IMR-90 (cell line): ENCODE results near the gene ARHGAP15. TPM values are rescaled to one million over a fixed set of nuclear protein-coding genes. Genes with fewer than 3 reads are reported as not detected.

Source experiments
- ATAC-seq: fragments of 200-7000 bp; cut with Tn5 transposase; 2 replicates; pipeline ENCODE4 v1.9.1; 2020; ENCODE audit warnings: low read depth, mild to moderate bottlenecking, moderate library complexity
- BruUV-seq: library from RNA; stranded (reverse); fragments of 400-500 nt; replicated peaks from 2 replicates; lab custom pipeline; 2021; lab: Mats Ljungman, UMichigan
- CTCF ChIA-PET: fragments of 300-600 bp; formaldehyde crosslinking; extraction: SDS; loops from one replicate; lab custom pipeline; 2021; ENCODE audit warnings: antibody characterized with exemption; lab: Yijun Ruan, JAX
- POLR2A ChIA-PET: fragments of 300-600 bp; sonication (Branson Sonifier 250); formaldehyde crosslinking; loops from one replicate; lab custom pipeline; 2022; ENCODE audit warnings: antibody characterized with exemption; ENCODE audit not compliant: unreplicated experiment; lab: Charles Lee
- DNase-seq: peaks from one replicate; pipeline ENCODE4 v3.0.0; 2013
- H2AFZ ChIP-seq: replicated peaks from 2 replicates; pipeline ENCODE3; 2013; ENCODE audit warnings: low read length, mild to moderate bottlenecking; ENCODE audit not compliant: poor library complexity
- H2AK5ac ChIP-seq: 2 replicates; pipeline ENCODE4 v1.6.1; 2013; ENCODE audit warnings: low read depth, low read length, inconsistent platforms
- H2AK9ac ChIP-seq: replicated peaks from 2 replicates; pipeline ENCODE3; 2013; ENCODE audit warnings: mild to moderate bottlenecking, low read depth, low read length, moderate library complexity; ENCODE audit not compliant: poor library complexity
- H2BK120ac ChIP-seq: 2 replicates; pipeline ENCODE4 v1.6.1; 2013; ENCODE audit warnings: low read depth, low read length, inconsistent platforms
- H2BK15ac ChIP-seq: 3 replicates; pipeline ENCODE4 v1.6.1; 2013; ENCODE audit warnings: low read depth, low read length, inconsistent platforms
- H2BK20ac ChIP-seq: 2 replicates; pipeline ENCODE4 v1.6.1; 2013; ENCODE audit warnings: low read depth, mild to moderate bottlenecking, inconsistent platforms, low read length, moderate library complexity
- H2BK5ac ChIP-seq: 2 replicates; pipeline ENCODE4 v1.6.1; 2013; ENCODE audit warnings: mild to moderate bottlenecking, low read depth, low read length, inconsistent platforms; ENCODE audit not compliant: poor library complexity, severe bottlenecking
- H3K14ac ChIP-seq: replicated peaks from 2 replicates; pipeline ENCODE4 v1.6.1; 2013; ENCODE audit warnings: low read depth, low read length, inconsistent platforms
- H3K18ac ChIP-seq: 2 replicates; pipeline ENCODE4 v1.6.1; 2013; ENCODE audit warnings: low read depth, low read length, control low read depth
- H3K23ac ChIP-seq: 2 replicates; pipeline ENCODE4 v1.6.1; 2013; ENCODE audit warnings: low read depth, low read length, inconsistent platforms
- H3K27ac ChIP-seq: 2 replicates; pipeline ENCODE4 v1.5.1; 2013; ENCODE audit warnings: mild to moderate bottlenecking, control low read depth, low read length; ENCODE audit not compliant: insufficient read depth
- H3K27me3 ChIP-seq: 2 replicates; pipeline ENCODE4 v1.6.1; 2013; ENCODE audit warnings: low read length; ENCODE audit not compliant: control insufficient read depth, insufficient read depth
- H3K36me3 ChIP-seq: 2 replicates; pipeline ENCODE4 v1.6.1; 2013; ENCODE audit warnings: low read length, mixed read lengths; ENCODE audit not compliant: control insufficient read depth, insufficient read depth
- H3K4ac ChIP-seq: 2 replicates; pipeline ENCODE4 v1.6.1; 2013; ENCODE audit warnings: low read depth, low read length, inconsistent platforms
- H3K4me1 ChIP-seq: 2 replicates; pipeline ENCODE4 v1.6.1; 2013; ENCODE audit warnings: low read length, mixed read lengths; ENCODE audit not compliant: control insufficient read depth, insufficient read depth
- H3K4me2 ChIP-seq: 2 replicates; pipeline ENCODE4 v1.6.1; 2013; ENCODE audit warnings: low read depth, mild to moderate bottlenecking, control low read depth, low read length, moderate library complexity
- H3K4me3 ChIP-seq: 2 replicates; pipeline ENCODE4 v1.5.1; 2013; ENCODE audit warnings: low read depth, mild to moderate bottlenecking, control low read depth, low read length, moderate library complexity; ENCODE audit not compliant: insufficient read depth
- H3K56ac ChIP-seq: 2 replicates; pipeline ENCODE4 v1.6.1; 2013; ENCODE audit warnings: low read length, inconsistent platforms; ENCODE audit not compliant: insufficient read depth; ENCODE audit errors: extremely low read depth
- H3K79me1 ChIP-seq, 2 experiments: 2 replicates each; pipeline ENCODE4 v1.6.1; 2013; ENCODE audit warnings: low read length in 2 of 2, inconsistent platforms in 1 of 2, low read depth in 1 of 2
- H3K9ac ChIP-seq: 2 replicates; pipeline ENCODE4 v1.6.1; 2013; ENCODE audit warnings: low read depth, low read length, control low read depth
- H3K9me1 ChIP-seq: 2 replicates; pipeline ENCODE4 v1.6.1; 2013; ENCODE audit warnings: low read length, inconsistent platforms; ENCODE audit not compliant: insufficient read depth
- H3K9me3 ChIP-seq: 2 replicates; pipeline ENCODE4 v1.6.1; 2013; ENCODE audit warnings: low read length; ENCODE audit not compliant: control insufficient read depth, insufficient read depth
- H4K20me1 ChIP-seq: 2 replicates; pipeline ENCODE4 v1.6.1; 2013; ENCODE audit warnings: low read length, inconsistent platforms; ENCODE audit not compliant: insufficient read depth
- H4K5ac ChIP-seq: 2 replicates; pipeline ENCODE4 v1.6.1; 2013; ENCODE audit warnings: mild to moderate bottlenecking, low read depth, low read length, control low read depth
- H4K8ac ChIP-seq, 2 experiments: 2 replicates each; pipeline ENCODE4 v1.6.1; 2013; ENCODE audit warnings: low read depth in 2 of 2, low read length in 2 of 2, control low read depth in 1 of 2, inconsistent platforms in 1 of 2
- H4K91ac ChIP-seq: 2 replicates; pipeline ENCODE4 v1.6.1; 2013; ENCODE audit warnings: low read depth, low read length, inconsistent platforms; ENCODE audit not compliant: insufficient read depth
- BHLHE40 ChIP-seq: fragments of 150-350 bp; IDR thresholded peaks from 2 replicates; pipeline ENCODE4 v1.6.1; 2016; ENCODE audit warnings: mild to moderate bottlenecking, low read depth, low read length
- CEBPB ChIP-seq: IDR thresholded peaks from 2 replicates; pipeline ENCODE4 v1.6.1; 2012; ENCODE audit warnings: low read depth, low read length, improper control_type of control experiment
- CHD1 ChIP-seq: IDR thresholded peaks from 2 replicates; pipeline ENCODE4 v1.6.1; 2012; ENCODE audit warnings: low read depth, low read length, improper control_type of control experiment
- CTCF ChIP-seq: conservative IDR thresholded peaks from 2 replicates; pipeline ENCODE4 v1.5.1; 2012; ENCODE audit warnings: mild to moderate bottlenecking, low read depth, low read length, improper control_type of control experiment
- ELK1 ChIP-seq: fragments of 150-350 bp; IDR thresholded peaks from 2 replicates; pipeline ENCODE4 v1.6.1; 2016; ENCODE audit warnings: low read depth, mild to moderate bottlenecking, low read length, moderate library complexity, borderline replicate concordance
- FOS ChIP-seq: fragments of 150-350 bp; IDR thresholded peaks from 2 replicates; pipeline ENCODE4 v1.6.1; 2016; ENCODE audit warnings: low read depth, low read length
- MAFK ChIP-seq: IDR thresholded peaks from 2 replicates; pipeline ENCODE4 v1.6.1; 2012; ENCODE audit warnings: low read depth, low read length, improper control_type of control experiment
- MAZ ChIP-seq: IDR thresholded peaks from 2 replicates; pipeline ENCODE4 v1.6.1; 2012; ENCODE audit warnings: low read depth, mild to moderate bottlenecking, low read length, improper control_type of control experiment, moderate library complexity, borderline replicate concordance
- MXI1 ChIP-seq: IDR thresholded peaks from 2 replicates; pipeline ENCODE4 v1.6.1; 2012; ENCODE audit warnings: low read depth, mild to moderate bottlenecking, low read length, moderate library complexity, borderline replicate concordance
- NFE2L2 ChIP-seq: fragments of 150-350 bp; IDR thresholded peaks from 2 replicates; pipeline ENCODE4 v1.6.1; 2016; ENCODE audit warnings: low read depth, mild to moderate bottlenecking, low read length
- POLR2A ChIP-seq: IDR thresholded peaks from 2 replicates; pipeline ENCODE4 v1.6.1; 2012; ENCODE audit warnings: mild to moderate bottlenecking, low read depth, low read length
- RAD21 ChIP-seq: IDR thresholded peaks from 2 replicates; pipeline ENCODE4 v1.6.1; 2012; ENCODE audit warnings: low read length, improper control_type of control experiment
- RCOR1 ChIP-seq: IDR thresholded peaks from 2 replicates; pipeline ENCODE4 v1.6.1; 2012; ENCODE audit warnings: mild to moderate bottlenecking, low read length, improper control_type of control experiment; ENCODE audit not compliant: insufficient replicate concordance
- RFX5 ChIP-seq: IDR thresholded peaks from 2 replicates; pipeline ENCODE4 v1.8.0; 2012; ENCODE audit warnings: low read depth, mild to moderate bottlenecking, low read length, moderate library complexity
- SMC3 ChIP-seq: fragments of 150-350 bp; IDR thresholded peaks from 2 replicates; pipeline ENCODE4 v1.6.1; 2016; ENCODE audit warnings: low read depth, mild to moderate bottlenecking, antibody characterized with exemption, low read length, moderate library complexity
- USF2 ChIP-seq: fragments of 150-350 bp; IDR thresholded peaks from 2 replicates; pipeline ENCODE4 v1.6.1; 2017; ENCODE audit warnings: mild to moderate bottlenecking, antibody characterized with exemption, low read length, low read depth
- WGBS, 2 experiments: methylation state at CpG; one replicate each; pipeline versions ENCODE4 v1.1.5 to v1.1.7; 2013; ENCODE audit warnings: missing lambda C conversion rate in 2 of 2; ENCODE audit not compliant: insufficient read length in 1 of 2; ENCODE audit errors: extremely low coverage in 2 of 2; 5-methylcytosine and 5-hydroxymethylcytosine counted together
- dilution Hi-C: fragments of 300-500 bp; cut with HindIII; formaldehyde crosslinking; loops from one replicate; pipeline ENCODE4 v1.14.3; 2018; ENCODE audit warnings: low sequenced_read_pairs; ENCODE audit not compliant: unreplicated experiment
- in situ Hi-C: fragments of 300-500 bp; cut with MboI; formaldehyde crosslinking; loops from 3 replicates; pipeline ENCODE4 v1.14.3; 2019; ENCODE audit warnings: low sequenced_read_pairs, inconsistent platforms, mixed read lengths
- intact Hi-C: fragments of 100-400 bp; cut with micrococcal nuclease; formaldehyde crosslinking; loops from 2 replicates; pipeline ENCODE4 v1.10.0; 2022
- polyA plus RNA-seq, 3 experiments: library from polyadenylated mRNA; depleted of rRNA; stranded (reverse); fragments of >200 nt; gene quantifications; 2 replicates each; pipeline ENCODE4 v1.2.3, GENCODE V29; 2012; ENCODE audit warnings: low replicate concordance in 1 of 3
- total RNA-seq: library from RNA; depleted of rRNA; stranded (reverse); fragments of >200 nt; gene quantifications from 2 replicates; pipeline ENCODE4 v1.2.3, GENCODE V29; 2012

The ARHGAP15 gene
- total and polyA plus RNA-seq, 2 of the 4 experiments (the other 2 are of a cell fraction) = not detected

GRCh38 chr2:143171817-143172216, 42.6 kb downstream of the ARHGAP15 start:
- no peak overlapping the region for H2AK9ac ChIP-seq
- in situ Hi-C loops = no loop called here
- no peak overlapping the region for H3K4ac ChIP-seq
- H4K91ac ChIP-seq = no peak overlapping the region
- H2AK5ac ChIP-seq = no peak overlapping the region
- no peaks in the 10 kb centered on the region for H3K9me3 ChIP-seq
- intact Hi-C loops = loop anchor here (2.0 kb wide), 1 partner anchor 87 kb away; no protein-coding TSS in a partner anchor
- DNase-seq (peak; percentile 16), ATAC-seq (peak; percentile 68)
- POLR2A ChIA-PET = no interaction called here
- no peak overlapping the region for H3K56ac ChIP-seq
- no peak overlapping the region for H4K8ac ChIP-seq
- H2AFZ ChIP-seq = no peak overlapping the region
- no peak overlapping the region for H2BK120ac ChIP-seq
- no TSS peak for BruUV-seq
- H2BK20ac ChIP-seq = no peak overlapping the region
- H3K27ac ChIP-seq = no peak overlapping the region
- no peak overlapping the region for H2BK5ac ChIP-seq
- CTCF ChIA-PET = interaction anchor here (1.0 kb wide), 1 partner anchor 655 kb away, joined by 3 read pairs; no protein-coding TSS in a partner anchor
- no peak overlapping the region for H4K5ac ChIP-seq
- H3K4me2 ChIP-seq = no peak overlapping the region
- H4K20me1 ChIP-seq = no peaks in the 10 kb centered on the region
- TF ChIP-seq NFE2L2 = no peak
- peak; percentile 34 for TF ChIP-seq RAD21
- TF ChIP-seq SMC3 = peak; percentile 17; the same call in 1 of the 2 replicates
- no peak for TF ChIP-seq ELK1
- peak; percentile 46 for TF ChIP-seq CTCF
- no peak for TF ChIP-seq BHLHE40
- TF ChIP-seq RFX5 = no peak
- no peak for TF ChIP-seq MAFK
- TF ChIP-seq MXI1 = no peak
- TF ChIP-seq POLR2A = no peak
- no peak for TF ChIP-seq RCOR1
- no peak for TF ChIP-seq USF2
- no peak for TF ChIP-seq FOS
- no peak for TF ChIP-seq CHD1
- no peak for TF ChIP-seq CEBPB
- no peak for TF ChIP-seq MAZ
- H3K4me1 ChIP-seq = no peaks in the 10 kb centered on the region
- H3K79me1 ChIP-seq = no peaks in the 10 kb centered on the region
- no peak overlapping the region for H3K4me3 ChIP-seq
- H3K9ac ChIP-seq = no peak overlapping the region
- no peak overlapping the region for H2BK15ac ChIP-seq
- H3K18ac ChIP-seq = no peak overlapping the region
- no peaks in the 10 kb centered on the region for H3K27me3 ChIP-seq
- WGBS, 2 experiments = no CpG with 5 or more reads among the region's 2 CpGs
- no peak overlapping the region for H3K23ac ChIP-seq
- H3K14ac ChIP-seq = no peak overlapping the region
- H3K36me3 ChIP-seq = no peaks in the 10 kb centered on the region
- H3K9me1 ChIP-seq = no peaks in the 10 kb centered on the region
- dilution Hi-C loops = no loop called here
